Chondrocyte (in vitro differentiated cells): ENCODE measurements around the gene TBL2. TPM values are rescaled to one million over a fixed set of nuclear protein-coding genes. Genes with fewer than 3 reads are reported as not detected.

Experiments
- DNase-seq: peaks from one replicate; pipeline ENCODE4 v3.0.0; 2021; ENCODE audit warnings: mixed read lengths, low spot score
- H3K27ac Mint-ChIP-seq: one replicate; pipeline ENCODE4 v1.8.0; 2021; ENCODE audit warnings: mild to moderate bottlenecking, moderate library complexity, mixed read lengths; ENCODE audit not compliant: unreplicated experiment
- H3K27me3 Mint-ChIP-seq: 2 replicates; pipeline ENCODE4 v1.8.0; 2021; ENCODE audit warnings: low read depth, mixed read lengths
- H3K36me3 Mint-ChIP-seq: 2 replicates; pipeline ENCODE4 v1.8.0; 2021; ENCODE audit warnings: low read depth, mixed read lengths
- H3K4me1 Mint-ChIP-seq: 2 replicates; pipeline ENCODE4 v1.8.0; 2021; ENCODE audit warnings: low read depth, mild to moderate bottlenecking, mixed read lengths
- H3K4me3 Mint-ChIP-seq: one replicate; pipeline ENCODE4 v1.8.0; 2021; ENCODE audit warnings: mild to moderate bottlenecking, moderate library complexity, mixed read lengths; ENCODE audit not compliant: unreplicated experiment
- H3K9me3 Mint-ChIP-seq: 2 replicates; pipeline ENCODE4 v1.8.0; 2021; ENCODE audit warnings: low read depth, mixed read lengths
- long read RNA-seq: library from polyadenylated mRNA; stranded (forward); transcript quantifications from one replicate; pipeline ENCODE4 v2.0.0, GENCODE V29; 2021
- total RNA-seq: library from RNA; stranded (reverse); gene quantifications from 3 replicates; pipeline ENCODE4 v1.2.1, GENCODE V29; 2021
- TF ChIP-seq, protein P1 (sequence below): fragments of 200-600 bp; sonication (generic); IDR thresholded peaks from 2 replicates; pipeline ENCODE4 v1.5.0; 2021; ENCODE audit warnings: antibody characterized with exemption, mild to moderate bottlenecking, moderate library complexity

Gene TBL2, protein sequence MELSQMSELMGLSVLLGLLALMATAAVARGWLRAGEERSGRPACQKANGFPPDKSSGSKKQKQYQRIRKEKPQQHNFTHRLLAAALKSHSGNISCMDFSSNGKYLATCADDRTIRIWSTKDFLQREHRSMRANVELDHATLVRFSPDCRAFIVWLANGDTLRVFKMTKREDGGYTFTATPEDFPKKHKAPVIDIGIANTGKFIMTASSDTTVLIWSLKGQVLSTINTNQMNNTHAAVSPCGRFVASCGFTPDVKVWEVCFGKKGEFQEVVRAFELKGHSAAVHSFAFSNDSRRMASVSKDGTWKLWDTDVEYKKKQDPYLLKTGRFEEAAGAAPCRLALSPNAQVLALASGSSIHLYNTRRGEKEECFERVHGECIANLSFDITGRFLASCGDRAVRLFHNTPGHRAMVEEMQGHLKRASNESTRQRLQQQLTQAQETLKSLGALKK
- 45.2 to 56.1 TPM (median 50.4 TPM) in 3 replicates for total RNA-seq
- long read RNA-seq, full-length matches to known transcripts, result 194 of 212 reads
- long read RNA-seq, partial matches to known transcripts, result 2 of 212 reads
- long read RNA-seq, other reads (novel, unspliced or antisense), result 16 of 212 reads

DNA sequence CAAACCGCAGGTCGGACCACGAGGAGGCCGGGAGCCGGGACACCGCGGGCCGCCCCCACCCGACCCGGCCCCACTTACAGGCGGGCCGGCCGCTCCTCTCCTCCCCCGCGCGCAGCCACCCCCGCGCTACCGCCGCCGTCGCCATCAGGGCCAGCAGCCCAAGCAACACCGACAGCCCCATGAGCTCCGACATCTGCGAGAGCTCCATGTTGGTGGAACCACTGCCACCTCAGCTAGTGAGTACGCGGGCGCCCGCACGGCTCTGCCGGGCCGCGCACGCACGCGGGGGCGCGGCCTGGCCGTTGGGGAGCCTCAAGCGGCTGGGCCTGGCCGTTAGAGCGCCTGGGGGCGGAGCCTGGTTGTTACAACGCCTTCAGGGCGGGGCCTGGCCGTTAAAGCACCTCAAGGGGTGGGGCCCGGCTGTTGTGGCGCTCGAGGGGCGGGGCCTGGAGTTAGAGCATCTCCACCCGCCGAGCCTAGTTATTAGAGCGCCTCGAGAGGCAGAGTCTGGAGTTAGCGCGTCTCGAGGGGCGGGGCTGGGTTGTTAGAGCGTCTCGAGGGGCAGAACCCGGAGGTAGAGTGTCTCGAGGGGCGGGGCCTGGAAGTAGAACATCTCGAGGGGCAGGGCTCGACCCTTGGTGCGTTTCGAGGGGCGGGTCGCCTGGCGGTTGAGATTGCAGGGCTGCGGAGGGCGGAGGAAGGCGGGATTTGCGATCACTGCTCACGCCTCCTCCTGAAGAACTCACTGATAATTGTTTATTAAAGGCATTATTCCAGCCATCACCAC, at the start of gene TBL2:
TSS of gene TBL2 (minus strand) at position 238 of the 787 bp plus-strand sequence. CDS start at position 208, 30 bp downstream.
- Mint-ChIP-seq H3K4me1 (peaks cover 26% of the 10 kb centered on the region), H3K27me3 (no peaks in the 10 kb centered on the region), H3K27ac (peak within 1 kb of the TSS; percentile 97), H3K4me3 (peak within 1 kb of the TSS; percentile 81), H3K9me3 (no peaks in the 10 kb centered on the region), H3K36me3 (peaks cover 4% of the 10 kb centered on the region)
- TF ChIP-seq, protein P1, sequence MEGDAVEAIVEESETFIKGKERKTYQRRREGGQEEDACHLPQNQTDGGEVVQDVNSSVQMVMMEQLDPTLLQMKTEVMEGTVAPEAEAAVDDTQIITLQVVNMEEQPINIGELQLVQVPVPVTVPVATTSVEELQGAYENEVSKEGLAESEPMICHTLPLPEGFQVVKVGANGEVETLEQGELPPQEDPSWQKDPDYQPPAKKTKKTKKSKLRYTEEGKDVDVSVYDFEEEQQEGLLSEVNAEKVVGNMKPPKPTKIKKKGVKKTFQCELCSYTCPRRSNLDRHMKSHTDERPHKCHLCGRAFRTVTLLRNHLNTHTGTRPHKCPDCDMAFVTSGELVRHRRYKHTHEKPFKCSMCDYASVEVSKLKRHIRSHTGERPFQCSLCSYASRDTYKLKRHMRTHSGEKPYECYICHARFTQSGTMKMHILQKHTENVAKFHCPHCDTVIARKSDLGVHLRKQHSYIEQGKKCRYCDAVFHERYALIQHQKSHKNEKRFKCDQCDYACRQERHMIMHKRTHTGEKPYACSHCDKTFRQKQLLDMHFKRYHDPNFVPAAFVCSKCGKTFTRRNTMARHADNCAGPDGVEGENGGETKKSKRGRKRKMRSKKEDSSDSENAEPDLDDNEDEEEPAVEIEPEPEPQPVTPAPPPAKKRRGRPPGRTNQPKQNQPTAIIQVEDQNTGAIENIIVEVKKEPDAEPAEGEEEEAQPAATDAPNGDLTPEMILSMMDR, result peak; percentile 59
- peak; percentile 99 for DNase-seq

DNA sequence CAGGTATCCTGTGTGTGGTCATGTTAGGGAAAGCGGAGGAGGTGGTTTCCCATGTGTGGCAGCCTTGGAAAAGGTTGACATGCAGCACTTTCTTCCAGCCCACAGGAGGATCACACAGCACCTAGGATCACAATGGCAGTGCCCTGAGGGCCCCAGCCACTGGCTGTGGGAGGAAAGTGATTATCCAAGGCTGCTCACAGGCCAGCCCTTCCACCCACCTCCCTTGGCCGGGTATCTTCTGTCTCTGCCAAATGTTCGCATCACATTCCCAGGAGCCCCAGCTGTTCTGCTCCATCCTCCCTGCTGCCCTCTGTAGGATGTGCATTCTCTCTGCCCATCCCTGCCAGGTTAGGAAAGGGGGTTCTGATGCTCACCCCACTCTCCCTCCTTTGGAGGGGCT, 48.4 kb upstream of the TBL2 start:
- TF ChIP-seq, protein P1, result peak; percentile 37
- no peaks in the 10 kb centered on the region for H3K36me3 Mint-ChIP-seq
- peaks cover 30% of the 10 kb centered on the region for H3K27me3 Mint-ChIP-seq
- no peak overlapping the region for H3K27ac Mint-ChIP-seq
- H3K4me3 Mint-ChIP-seq, result no peak overlapping the region
- no peaks in the 10 kb centered on the region for H3K9me3 Mint-ChIP-seq
- peaks cover 5% of the 10 kb centered on the region for H3K4me1 Mint-ChIP-seq
- DNase-seq, result no peak

DNA sequence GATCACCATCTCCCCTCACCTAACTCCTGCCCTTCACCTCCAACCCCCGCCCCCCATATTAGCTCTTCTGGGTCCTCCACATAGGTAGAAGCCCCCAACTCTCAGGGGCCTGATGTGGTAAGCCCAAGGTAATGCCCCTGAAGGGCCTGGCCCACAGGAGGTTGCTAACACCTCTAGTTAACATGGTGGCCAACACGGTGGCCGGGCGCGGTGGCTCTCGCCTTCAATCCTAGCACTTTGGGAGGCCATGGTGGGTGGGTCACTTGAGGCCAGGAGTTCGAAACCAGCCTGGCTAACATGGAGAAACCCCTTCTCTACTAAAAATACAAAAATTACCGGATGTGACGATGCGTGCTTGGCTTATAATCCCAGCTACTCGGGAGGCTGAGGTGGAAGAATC, 46.9 kb upstream of the TBL2 start:
- no peaks in the 10 kb centered on the region for H3K9me3 Mint-ChIP-seq
- no peaks in the 10 kb centered on the region for H3K36me3 Mint-ChIP-seq
- TF ChIP-seq, protein P1, result no peak
- H3K27ac Mint-ChIP-seq, result no peak overlapping the region
- no peak overlapping the region for H3K4me3 Mint-ChIP-seq
- peaks cover 30% of the 10 kb centered on the region for H3K27me3 Mint-ChIP-seq
- no peak for DNase-seq
- peaks cover 5% of the 10 kb centered on the region for H3K4me1 Mint-ChIP-seq

DNA sequence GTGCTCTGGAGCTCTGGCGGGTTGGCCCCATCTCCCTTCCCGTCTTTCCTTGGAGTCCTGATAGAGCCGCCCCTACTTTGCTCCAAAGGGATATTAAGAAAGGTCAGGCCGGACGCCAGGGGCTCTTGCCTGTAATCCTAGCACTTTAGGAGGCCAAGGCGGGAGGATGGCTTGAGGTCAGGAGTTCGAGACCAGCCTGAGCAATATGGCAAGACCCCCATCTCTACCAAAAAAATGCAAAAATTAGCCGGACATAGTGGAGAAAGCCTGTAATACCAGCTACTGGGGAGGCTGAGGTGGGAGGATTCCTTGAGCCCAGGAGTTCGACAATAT, 46.3 kb upstream of the TBL2 start:
- H3K4me3 Mint-ChIP-seq, result no peak overlapping the region

More for the DNA sequence above, 46.3 kb upstream of the TBL2 start:
- peaks cover 5% of the 10 kb centered on the region for H3K4me1 Mint-ChIP-seq
- DNase-seq, result no peak
- H3K9me3 Mint-ChIP-seq, result no peaks in the 10 kb centered on the region
- peaks cover 30% of the 10 kb centered on the region for H3K27me3 Mint-ChIP-seq
- no peak overlapping the region for H3K27ac Mint-ChIP-seq
- no peaks in the 10 kb centered on the region for H3K36me3 Mint-ChIP-seq
- TF ChIP-seq, protein P1, result no peak
